ENCODE results near the gene VAPB. TPM values are rescaled to one million over a fixed set of nuclear protein-coding genes. Genes with fewer than 3 reads are reported as not detected.
"Not testable (repeated sequence)": the region's sequence is repeated elsewhere in the genome, so short reads cannot be mapped to it uniquely, and the experiment has no call there.

Gene VAPB
- total RNA-seq, 1 donor from 2014 or later = 51.5 TPM

DNA sequence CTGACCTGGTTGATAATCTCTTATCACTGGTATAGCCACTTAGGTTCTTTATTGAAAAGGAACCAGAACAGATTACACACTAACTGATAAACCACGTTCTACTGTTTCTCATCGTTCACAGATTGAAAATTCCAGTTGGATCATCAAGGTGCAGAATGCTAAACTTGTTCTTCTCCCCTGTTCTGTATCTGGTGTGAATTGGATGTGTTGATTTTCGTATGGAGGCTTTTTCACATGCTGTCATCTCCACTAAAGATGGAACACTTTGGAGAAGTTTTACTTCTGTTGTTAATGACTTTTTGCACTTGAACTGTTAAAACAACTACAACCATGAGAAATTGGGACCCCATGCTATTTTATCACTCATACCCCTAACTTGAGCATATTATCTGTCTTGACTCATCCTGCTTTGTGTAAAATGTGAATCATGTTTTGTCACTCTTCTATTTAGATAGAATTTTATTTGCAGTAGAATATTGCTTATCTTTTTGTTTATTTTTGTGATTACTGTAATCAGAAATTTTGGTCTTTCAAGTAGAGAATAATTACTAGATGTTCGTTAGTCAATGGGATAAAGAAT is 17.5 kb downstream of the VAPB start:
- DNase-seq (ENCODE audit: low spot score) = no peak

GRCh38 chr20:58407201-58407873 is 18.3 kb downstream of the VAPB start:
- DNase-seq (ENCODE audit: low spot score) = no peak

GRCh38 chr20:58407966-58408557 is 19.0 kb downstream of the VAPB start:
- no peak for DNase-seq (ENCODE audit: low spot score)

DNA sequence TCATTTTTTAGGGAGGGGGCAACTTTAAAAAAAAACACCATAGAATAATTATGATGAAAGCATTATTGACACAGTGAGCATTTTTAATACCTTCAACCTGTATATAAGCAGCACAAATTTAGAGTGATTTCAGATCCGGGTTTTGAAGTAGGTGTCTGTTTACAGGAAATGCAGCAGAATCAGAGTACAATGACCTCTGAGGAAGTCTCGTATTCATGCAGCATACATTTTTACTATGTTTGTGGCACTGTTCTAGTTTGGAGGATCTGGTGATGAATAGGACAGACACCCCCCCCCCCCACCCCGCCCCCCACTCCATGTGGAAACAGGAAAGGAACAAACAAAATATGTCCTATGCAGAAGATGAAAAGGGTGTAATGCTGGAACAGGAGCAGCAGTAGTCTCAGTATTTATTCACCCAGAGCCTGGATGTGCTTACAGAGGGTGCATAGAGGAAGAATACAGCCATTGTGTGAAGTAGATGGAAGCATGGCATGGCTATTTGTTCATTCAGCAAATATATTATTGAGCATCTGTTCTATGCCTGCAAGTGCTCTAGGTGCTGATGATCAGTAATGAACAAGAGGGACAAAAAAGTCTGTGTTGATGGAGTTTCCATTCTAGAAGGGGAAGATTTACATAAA is 19.7 kb downstream of the VAPB start:
- DNase-seq (ENCODE audit: low spot score) = no peak

DNA sequence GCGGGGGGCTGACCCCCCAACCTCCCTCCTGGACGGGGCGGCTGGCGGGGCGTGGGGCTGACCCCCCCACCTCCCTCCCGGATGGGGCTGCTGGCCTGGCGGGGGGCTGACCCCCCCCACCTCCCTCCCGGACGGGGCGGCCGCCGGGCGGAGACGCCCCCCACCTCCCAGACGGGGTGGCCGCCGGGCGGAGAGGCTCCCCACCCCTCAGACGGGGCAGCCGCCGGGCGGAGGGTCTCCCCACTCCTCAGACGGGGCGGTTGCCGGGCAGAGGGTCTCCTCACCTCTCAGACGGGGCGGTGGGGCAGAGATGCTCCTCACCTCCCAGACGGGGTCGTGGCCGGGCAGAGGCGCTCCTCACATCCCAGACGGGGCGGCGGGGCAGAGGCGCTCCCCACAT is 25.2 kb downstream of the VAPB start:
- DNase-seq (ENCODE audit: low spot score) = not testable (repeated sequence)

- not testable (repeated sequence) for DNase-seq (ENCODE audit: low spot score)
These were observed 25.8 kb downstream of the VAPB start for GRCh38 chr20:58414786-58415185.

GRCh38 chr20:58416057-58416456 is 27.0 kb downstream of the VAPB start:
- DNase-seq (ENCODE audit: low spot score) = no peak

GRCh38 chr20:58416835-58417234 is 27.8 kb downstream of the VAPB start:
- DNase-seq (ENCODE audit: low spot score) = no peak

- no peak for DNase-seq (ENCODE audit: low spot score)
These were observed 28.4 kb downstream of the VAPB start for GRCh38 chr20:58417438-58417837.

DNA sequence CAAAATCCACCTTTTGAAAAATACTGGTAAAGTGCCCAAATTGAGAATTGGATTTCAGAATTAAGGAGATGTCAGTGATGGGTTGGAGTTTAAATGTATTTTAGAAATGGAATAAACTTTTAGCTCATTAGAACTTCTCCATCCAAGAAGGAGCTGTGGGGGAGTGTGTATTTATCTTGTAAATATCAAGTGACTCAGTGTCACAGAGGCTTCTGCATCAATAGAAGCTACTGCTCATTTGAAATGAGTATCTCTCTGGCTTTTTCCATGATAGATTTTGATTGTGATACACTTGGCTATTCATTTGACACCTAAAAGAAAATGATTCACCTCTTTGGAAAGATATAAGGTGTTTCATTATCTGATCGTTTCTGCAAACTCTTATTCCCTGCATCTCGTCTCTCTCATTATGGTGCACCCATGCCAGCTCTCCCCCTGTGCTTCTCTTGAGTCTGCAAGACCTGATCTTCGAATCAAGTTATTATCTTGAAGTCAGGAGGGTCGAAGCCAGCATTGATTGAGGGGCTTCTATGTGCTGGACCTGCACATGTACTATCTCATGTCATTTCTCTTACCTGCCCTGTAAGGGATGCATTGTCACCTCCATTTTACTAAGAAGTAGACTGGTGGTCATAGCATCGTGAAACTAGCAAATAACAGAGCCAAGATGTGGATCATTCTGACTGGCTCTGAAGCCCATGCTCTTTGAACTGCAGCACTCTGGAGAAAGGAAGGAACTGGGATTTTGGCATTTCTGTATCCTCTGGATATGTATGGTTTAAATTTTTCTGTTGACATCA is 30.1 kb downstream of the VAPB start:
- DNase-seq (ENCODE audit: low spot score) = no peak

GRCh38 chr20:58420798-58421496 is 31.9 kb downstream of the VAPB start:
- no peak for DNase-seq (ENCODE audit: low spot score)

DNA sequence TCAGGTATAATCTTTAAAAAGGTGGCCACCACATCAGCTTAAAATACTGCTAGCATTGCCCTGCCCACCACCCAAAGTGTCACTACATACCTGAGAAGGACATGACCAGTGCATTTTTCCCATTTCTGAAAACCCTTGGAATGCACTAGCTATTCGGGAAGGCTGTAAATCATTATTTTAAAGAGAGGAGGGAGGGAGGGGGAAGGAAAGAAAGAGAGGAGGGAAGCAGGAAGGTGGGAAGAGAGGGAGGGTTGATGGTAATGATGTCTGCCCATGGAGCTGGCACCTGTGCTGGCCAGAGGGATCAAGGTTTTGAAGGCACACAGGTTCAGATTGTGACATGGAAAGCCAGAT is 32.4 kb downstream of the VAPB start:
- no peak for DNase-seq (ENCODE audit: low spot score)

DNA sequence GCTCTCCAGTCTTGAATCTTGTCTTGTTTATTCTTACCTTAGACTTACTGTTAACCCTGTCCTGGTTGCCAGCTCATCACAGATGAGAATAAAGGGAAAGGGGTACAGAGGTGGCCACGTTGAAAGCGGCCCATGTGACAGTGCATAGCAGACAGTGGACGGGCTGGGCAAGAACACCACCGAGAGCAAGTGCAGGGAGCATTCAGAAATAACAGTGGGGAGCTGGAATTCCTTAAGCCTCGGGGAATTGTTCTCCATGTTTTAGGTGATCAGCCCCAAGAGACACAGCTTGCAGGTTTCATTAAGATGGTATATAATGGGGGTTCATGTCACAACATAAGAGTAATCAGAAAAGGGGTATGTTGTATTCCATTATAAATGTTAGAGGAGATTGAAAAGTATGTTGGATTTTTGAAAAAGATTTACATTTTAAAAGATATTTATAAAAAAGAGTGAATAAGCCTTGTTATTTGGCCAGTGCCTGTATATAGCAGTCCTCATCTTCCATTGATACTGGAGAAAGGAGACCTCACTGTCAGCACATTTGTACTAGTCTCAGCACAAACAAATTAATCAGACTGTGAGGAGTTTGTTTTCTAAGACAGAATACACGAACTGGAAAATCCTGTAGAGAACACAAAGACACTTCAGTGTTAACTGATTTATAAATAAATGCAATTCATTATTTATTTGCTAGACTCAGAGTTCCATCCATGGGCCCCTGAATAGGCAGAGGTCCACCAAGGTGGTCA is 35.4 kb downstream of the VAPB start:
- DNase-seq (ENCODE audit: low spot score) = no peak

GRCh38 chr20:58427571-58427970 is 38.5 kb downstream of the VAPB start:
- DNase-seq (ENCODE audit: low spot score) = not testable (repeated sequence)

GRCh38 chr20:58428364-58428763 is 39.3 kb downstream of the VAPB start:
- DNase-seq (ENCODE audit: low spot score) = no peak

GRCh38 chr20:58429303-58429702 is 40.3 kb downstream of the VAPB start:
- DNase-seq (ENCODE audit: low spot score) = no peak

GRCh38 chr20:58431134-58431533 is 42.1 kb downstream of the VAPB start:
- no peak for DNase-seq (ENCODE audit: low spot score)

- no peak for DNase-seq (ENCODE audit: low spot score)
These were observed 43.3 kb downstream of the VAPB start for GRCh38 chr20:58432186-58432954.

GRCh38 chr20:58433029-58433647 is 44.1 kb downstream of the VAPB start:
- no peak for DNase-seq (ENCODE audit: low spot score)
